Retinal pigment epithelial cell (primary cell): ENCODE data around the gene INSL6.

Experiments used
- DNase-seq: peaks from one replicate; pipeline ENCODE4 v3.0.0-alpha.2; 2010; ENCODE audit warnings: low read depth
- H3K4me3 ChIP-seq: 2 replicates; pipeline ENCODE4 v1.5.1; 2011; ENCODE audit warnings: mild to moderate bottlenecking, low read length, control low read depth, moderate library complexity
- TF ChIP-seq, protein P1 (sequence below): conservative IDR thresholded peaks from 2 replicates; pipeline ENCODE4 v1.5.1; 2011; ENCODE audit warnings: low read depth, low read length, control low read depth, inconsistent platforms

The INSL6 gene

DNA sequence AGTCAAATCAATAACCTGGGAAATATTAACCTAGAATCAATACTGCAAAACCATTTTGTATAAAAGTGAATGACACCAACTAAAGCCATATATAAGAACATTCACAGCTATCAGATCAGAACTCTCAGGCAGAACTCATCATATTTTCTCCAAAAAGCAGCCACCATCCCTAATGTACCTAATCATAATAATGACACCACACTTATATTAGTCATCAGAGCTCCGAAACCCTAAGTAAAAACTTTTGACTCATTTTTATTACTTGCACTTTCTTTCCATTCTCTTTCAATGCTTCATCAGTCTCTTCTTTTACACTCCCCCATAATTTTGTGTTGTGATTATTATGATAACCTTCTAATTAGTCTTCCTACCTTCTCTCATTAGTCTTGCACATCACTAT is 45.3 kb downstream of the INSL6 start:
- TF ChIP-seq, protein P1, sequence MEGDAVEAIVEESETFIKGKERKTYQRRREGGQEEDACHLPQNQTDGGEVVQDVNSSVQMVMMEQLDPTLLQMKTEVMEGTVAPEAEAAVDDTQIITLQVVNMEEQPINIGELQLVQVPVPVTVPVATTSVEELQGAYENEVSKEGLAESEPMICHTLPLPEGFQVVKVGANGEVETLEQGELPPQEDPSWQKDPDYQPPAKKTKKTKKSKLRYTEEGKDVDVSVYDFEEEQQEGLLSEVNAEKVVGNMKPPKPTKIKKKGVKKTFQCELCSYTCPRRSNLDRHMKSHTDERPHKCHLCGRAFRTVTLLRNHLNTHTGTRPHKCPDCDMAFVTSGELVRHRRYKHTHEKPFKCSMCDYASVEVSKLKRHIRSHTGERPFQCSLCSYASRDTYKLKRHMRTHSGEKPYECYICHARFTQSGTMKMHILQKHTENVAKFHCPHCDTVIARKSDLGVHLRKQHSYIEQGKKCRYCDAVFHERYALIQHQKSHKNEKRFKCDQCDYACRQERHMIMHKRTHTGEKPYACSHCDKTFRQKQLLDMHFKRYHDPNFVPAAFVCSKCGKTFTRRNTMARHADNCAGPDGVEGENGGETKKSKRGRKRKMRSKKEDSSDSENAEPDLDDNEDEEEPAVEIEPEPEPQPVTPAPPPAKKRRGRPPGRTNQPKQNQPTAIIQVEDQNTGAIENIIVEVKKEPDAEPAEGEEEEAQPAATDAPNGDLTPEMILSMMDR, result no peak
- no peak for DNase-seq
- no peak overlapping the region for H3K4me3 ChIP-seq

DNA sequence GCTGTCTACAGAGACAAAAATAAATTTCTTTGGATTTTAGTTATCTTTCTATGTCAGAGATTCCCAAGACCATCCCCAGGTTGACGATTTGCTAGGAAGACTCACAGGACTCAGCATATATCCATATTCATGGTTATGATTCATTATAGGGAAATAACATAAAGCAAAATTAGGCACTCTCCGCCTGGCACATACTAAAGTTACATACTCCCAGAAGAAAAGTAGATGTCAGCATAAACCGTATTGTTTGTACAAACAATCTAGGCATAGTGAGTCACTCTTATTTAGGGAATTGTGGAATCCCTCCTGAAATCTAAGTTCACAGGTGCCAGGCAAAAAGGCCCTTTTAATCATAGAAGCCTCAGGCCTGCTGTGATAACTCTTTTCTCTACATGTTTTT is 62.9 kb downstream of the INSL6 start:
- DNase-seq, result no peak
- TF ChIP-seq, protein P1, result no peak

DNA sequence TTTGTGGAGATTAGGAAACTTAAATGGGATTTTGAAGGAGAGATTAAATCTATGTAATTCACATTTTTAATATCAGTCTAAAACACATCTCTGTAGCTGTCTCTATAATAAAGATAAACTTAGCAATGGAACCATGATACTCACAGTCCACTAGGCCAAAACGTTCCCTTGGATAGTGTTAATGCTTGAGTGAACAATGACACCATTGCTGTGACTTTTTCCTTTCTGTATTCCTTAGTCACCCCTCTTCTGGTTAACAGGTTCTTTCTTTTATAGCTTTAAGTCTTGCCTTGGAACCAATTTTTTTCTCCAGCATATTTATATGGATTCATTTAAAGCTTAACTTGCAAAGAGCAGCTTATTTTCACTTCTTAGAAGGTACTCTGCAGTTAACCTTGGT is 63.3 kb downstream of the INSL6 start:
- TF ChIP-seq, protein P1, result no peak
- no peak for DNase-seq
- no peak overlapping the region for H3K4me3 ChIP-seq

More for the DNA sequence above, 62.9 kb downstream of the INSL6 start:
- no peak overlapping the region for H3K4me3 ChIP-seq

DNA sequence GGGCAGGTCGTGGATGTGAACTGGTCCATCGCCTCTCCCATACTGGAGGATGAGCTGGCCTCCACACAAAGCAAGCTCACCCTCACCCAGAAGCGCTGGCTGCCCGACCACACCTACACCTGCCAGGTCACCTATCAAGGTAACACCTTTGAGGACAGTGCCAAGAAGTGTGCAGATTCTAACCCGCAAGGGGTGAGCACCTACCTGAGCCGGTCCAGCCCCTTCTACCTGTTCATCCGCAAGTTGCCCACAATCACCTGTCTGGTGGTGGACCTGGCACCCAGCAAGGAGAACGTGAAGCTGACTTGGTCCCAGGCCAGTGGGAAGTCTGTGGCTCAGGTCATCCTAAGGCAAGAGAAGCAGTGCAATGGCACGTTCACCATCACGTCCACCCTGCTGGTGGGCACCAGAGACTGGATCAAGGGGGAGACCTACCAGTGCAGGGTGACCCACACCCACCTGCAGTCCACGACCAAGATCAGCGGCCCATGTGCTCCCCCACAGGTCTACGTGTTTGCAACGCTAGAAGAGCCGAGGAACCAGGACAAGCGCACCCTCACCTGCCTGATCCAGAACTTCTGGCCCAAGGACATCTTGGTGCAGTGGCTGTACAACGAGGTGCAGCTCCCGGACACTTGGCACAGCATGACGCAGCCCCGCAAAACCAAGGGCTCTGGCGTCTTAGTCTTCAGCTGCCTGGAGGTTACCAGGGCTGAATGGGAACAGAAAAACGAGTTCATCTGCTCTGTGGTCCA is 71.3 kb downstream of the INSL6 start:
- DNase-seq, result no peak
- TF ChIP-seq, protein P1, result no peak
- no peak overlapping the region for H3K4me3 ChIP-seq
